HepG2 (cell line): ENCODE measurements around the gene PKMYT1. TPM values are rescaled to one million over a fixed set of nuclear protein-coding genes. Genes with fewer than 3 reads are reported as not detected.
A peak's percentile ranks its signal among the peaks of the same experiment; 100 is the strongest.

ENCODE experiments used
- EHMT2 ChIP-seq: fragments of 200-600 bp; sonication (generic); IDR thresholded peaks from 2 replicates; pipeline ENCODE4 v1.7.0; 2017; ENCODE audit warnings: antibody characterized with exemption, low read depth, low read length, borderline replicate concordance
- HCFC1 ChIP-seq: fragments of 150-350 bp; IDR thresholded peaks from 2 replicates; pipeline ENCODE4 v1.6.1; 2014; ENCODE audit warnings: low read depth, low read length
- NFYC ChIP-seq: IDR thresholded peaks from 2 replicates; pipeline ENCODE4 v1.6.1; 2016; ENCODE audit warnings: missing genetic modification reagents, missing compliant biosample characterization
- NPAS2 ChIP-seq: sonication (generic); formaldehyde crosslinking; IDR thresholded peaks from 2 replicates; pipeline ENCODE4 v1.8.0; 2022; ENCODE audit warnings: mild to moderate bottlenecking, missing genetic modification reagents, borderline replicate concordance
- NR2F6 ChIP-seq, 2 experiments: IDR thresholded peaks; 2 replicates each; pipeline ENCODE4 v1.6.1; 2016; ENCODE audit warnings: antibody characterized with exemption in 1 of 2, mild to moderate bottlenecking in 1 of 2
- ZNF180 ChIP-seq: sonication (generic); formaldehyde crosslinking; IDR thresholded peaks from 2 replicates; pipeline ENCODE4 v1.4.0; 2020; ENCODE audit warnings: low read depth, missing genetic modification reagents, borderline replicate concordance
- ZNF512B ChIP-seq: sonication (generic); formaldehyde crosslinking; IDR thresholded peaks from 2 replicates; pipeline ENCODE4 v1.5.1; 2020; ENCODE audit warnings: missing genetic modification reagents, mild to moderate bottlenecking, borderline replicate concordance
- ZNF580 ChIP-seq: IDR thresholded peaks from 2 replicates; pipeline ENCODE4 v1.6.1; 2016; ENCODE audit warnings: low read depth, borderline replicate concordance
- ZNF644 ChIP-seq: IDR thresholded peaks from 2 replicates; pipeline ENCODE4 v1.6.1; 2016; ENCODE audit warnings: low read depth
- ZNF75D ChIP-seq: sonication (generic); formaldehyde crosslinking; IDR thresholded peaks from 2 replicates; pipeline ENCODE4 v1.8.1; 2023; ENCODE audit warnings: missing genetic modification reagents, mild to moderate bottlenecking, borderline replicate concordance
- ZNF784 ChIP-seq: sonication (generic); formaldehyde crosslinking; IDR thresholded peaks from 2 replicates; pipeline ENCODE4 v1.5.1; 2020; ENCODE audit warnings: missing genetic modification reagents, mild to moderate bottlenecking, borderline replicate concordance
- ZSCAN25 ChIP-seq: sonication (generic); formaldehyde crosslinking; IDR thresholded peaks from 2 replicates; pipeline ENCODE4 v1.8.0; 2022; ENCODE audit warnings: mild to moderate bottlenecking, missing genetic modification reagents
- polyA plus RNA-seq, 8 experiments: library from polyadenylated mRNA; depleted of rRNA in 3 of 8; stranded (reverse) in 7 of 8; unstranded in 1 of 8; fragments of >200 nt; fragmentation: Illumina TruSeq in 4 of 8; extraction: Trizol in 4 of 8; gene quantifications; 2 replicates each; pipeline versions ENCODE4 v1.2.1 to v1.2.3, GENCODE V29; 2011 to 2016; ENCODE audit warnings: low read depth in 4 of 8, missing spikeins in 1 of 8, mixed read lengths in 1 of 8; ENCODE audit not compliant: insufficient read depth in 1 of 8
- total RNA-seq, 5 experiments: library from RNA; depleted of rRNA; stranded (reverse); fragments of >200 nt; fragmentation: Illumina TruSeq; extraction: Trizol; gene quantifications; 2 replicates each; pipeline ENCODE4 v1.2.3, GENCODE V29; 2016; ENCODE audit warnings: low read depth in 1 of 5
- TF ChIP-seq, protein P1 (sequence below): sonication (generic); formaldehyde crosslinking; IDR thresholded peaks from 2 replicates; pipeline ENCODE4 v1.9.0; 2021; ENCODE audit warnings: mild to moderate bottlenecking, missing genetic modification reagents
- TF ChIP-seq, protein P2 (sequence below): sonication (generic); formaldehyde crosslinking; IDR thresholded peaks from 2 replicates; pipeline ENCODE4 v1.5.1; 2020; ENCODE audit warnings: missing genetic modification reagents, mild to moderate bottlenecking, borderline replicate concordance

PKMYT1 gene
- total and polyA plus RNA-seq, 2 of the 13 experiments (the other 11 are each of a cell fraction or from before 2014, with no cell fraction given): 7.0 to 27.8 TPM

DNA sequence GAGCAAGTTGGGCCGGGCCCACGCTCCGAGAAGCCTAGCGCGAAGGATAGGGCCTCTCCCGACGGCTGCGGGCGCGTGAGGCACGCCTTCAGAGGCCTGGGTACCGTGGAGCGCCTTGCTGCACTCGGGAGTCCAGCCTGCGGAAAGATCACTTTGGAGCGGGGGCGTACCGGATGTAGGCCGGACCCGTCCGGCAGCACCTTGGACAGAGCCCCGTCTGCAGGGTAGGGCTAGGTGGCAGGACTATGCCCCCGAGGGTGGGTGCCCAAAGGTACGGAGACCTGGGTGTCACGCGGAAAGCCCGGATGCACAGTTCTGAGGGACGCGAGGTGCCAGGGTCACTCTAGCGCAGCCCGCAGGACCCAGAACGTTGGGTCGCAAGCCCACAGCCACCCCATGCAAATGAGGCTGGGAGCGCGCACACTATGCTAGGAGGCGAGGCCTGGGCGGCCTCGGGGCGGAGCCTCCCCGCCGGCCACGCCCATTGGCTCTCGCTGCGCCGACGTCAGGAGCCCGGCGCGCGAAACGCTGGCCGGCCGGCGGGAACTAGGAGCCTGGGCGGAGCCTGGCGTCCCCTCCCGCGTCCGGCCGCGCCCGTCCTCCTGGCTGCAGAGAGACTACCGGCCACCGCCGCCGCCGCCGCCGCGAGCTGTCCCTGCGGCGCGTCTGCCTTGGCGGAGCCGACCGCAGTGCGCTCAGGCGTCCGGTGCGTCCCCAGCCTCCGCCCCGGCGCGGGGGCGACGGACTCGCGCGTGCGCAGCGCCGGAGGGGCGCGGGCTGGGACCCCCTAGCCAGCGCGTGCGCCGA, 11.3 kb downstream of the PKMYT1 start, which contains the start of gene PAQR4 (continued):
- TF ChIP-seq ZNF75D (CRISPR knock-in tag): peak; percentile 87; the same call in 1 of the 2 replicates
- TF ChIP-seq NR2F6 (IDR thresholded peaks at IDR 0.05): peak; percentile 32; the same call in 1 of the 2 replicates
- peak; percentile 8; the same call in 1 of the 2 replicates for TF ChIP-seq NR2F6 (CRISPR knock-in tag; IDR thresholded peaks at IDR 0.05)
- no peak; the same call in 1 of the 2 replicates for TF ChIP-seq ZNF784 (CRISPR knock-in tag)
- TF ChIP-seq NPAS2: no peak
- peak; percentile 24; the same call in 1 of the 2 replicates for TF ChIP-seq ZNF644 (CRISPR knock-in tag)
- peak; percentile 97 for TF ChIP-seq ZNF580 (CRISPR knock-in tag)
- TF ChIP-seq, protein P1, sequence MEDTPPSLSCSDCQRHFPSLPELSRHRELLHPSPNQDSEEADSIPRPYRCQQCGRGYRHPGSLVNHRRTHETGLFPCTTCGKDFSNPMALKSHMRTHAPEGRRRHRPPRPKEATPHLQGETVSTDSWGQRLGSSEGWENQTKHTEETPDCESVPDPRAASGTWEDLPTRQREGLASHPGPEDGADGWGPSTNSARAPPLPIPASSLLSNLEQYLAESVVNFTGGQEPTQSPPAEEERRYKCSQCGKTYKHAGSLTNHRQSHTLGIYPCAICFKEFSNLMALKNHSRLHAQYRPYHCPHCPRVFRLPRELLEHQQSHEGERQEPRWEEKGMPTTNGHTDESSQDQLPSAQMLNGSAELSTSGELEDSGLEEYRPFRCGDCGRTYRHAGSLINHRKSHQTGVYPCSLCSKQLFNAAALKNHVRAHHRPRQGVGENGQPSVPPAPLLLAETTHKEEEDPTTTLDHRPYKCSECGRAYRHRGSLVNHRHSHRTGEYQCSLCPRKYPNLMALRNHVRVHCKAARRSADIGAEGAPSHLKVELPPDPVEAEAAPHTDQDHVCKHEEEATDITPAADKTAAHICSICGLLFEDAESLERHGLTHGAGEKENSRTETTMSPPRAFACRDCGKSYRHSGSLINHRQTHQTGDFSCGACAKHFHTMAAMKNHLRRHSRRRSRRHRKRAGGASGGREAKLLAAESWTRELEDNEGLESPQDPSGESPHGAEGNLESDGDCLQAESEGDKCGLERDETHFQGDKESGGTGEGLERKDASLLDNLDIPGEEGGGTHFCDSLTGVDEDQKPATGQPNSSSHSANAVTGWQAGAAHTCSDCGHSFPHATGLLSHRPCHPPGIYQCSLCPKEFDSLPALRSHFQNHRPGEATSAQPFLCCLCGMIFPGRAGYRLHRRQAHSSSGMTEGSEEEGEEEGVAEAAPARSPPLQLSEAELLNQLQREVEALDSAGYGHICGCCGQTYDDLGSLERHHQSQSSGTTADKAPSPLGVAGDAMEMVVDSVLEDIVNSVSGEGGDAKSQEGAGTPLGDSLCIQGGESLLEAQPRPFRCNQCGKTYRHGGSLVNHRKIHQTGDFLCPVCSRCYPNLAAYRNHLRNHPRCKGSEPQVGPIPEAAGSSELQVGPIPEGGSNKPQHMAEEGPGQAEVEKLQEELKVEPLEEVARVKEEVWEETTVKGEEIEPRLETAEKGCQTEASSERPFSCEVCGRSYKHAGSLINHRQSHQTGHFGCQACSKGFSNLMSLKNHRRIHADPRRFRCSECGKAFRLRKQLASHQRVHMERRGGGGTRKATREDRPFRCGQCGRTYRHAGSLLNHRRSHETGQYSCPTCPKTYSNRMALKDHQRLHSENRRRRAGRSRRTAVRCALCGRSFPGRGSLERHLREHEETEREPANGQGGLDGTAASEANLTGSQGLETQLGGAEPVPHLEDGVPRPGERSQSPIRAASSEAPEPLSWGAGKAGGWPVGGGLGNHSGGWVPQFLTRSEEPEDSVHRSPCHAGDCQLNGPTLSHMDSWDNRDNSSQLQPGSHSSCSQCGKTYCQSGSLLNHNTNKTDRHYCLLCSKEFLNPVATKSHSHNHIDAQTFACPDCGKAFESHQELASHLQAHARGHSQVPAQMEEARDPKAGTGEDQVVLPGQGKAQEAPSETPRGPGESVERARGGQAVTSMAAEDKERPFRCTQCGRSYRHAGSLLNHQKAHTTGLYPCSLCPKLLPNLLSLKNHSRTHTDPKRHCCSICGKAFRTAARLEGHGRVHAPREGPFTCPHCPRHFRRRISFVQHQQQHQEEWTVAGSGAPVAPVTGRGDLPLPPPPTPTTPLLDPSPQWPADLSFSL: 0 out of 2 replicates have a peak, but pooled peaks have one; percentile 41
- TF ChIP-seq EHMT2: peak; percentile 95
- 0 out of 2 replicates have a peak, but pooled peaks have one; percentile 58 for TF ChIP-seq ZNF512B (CRISPR knock-in tag)
- TF ChIP-seq ZSCAN25: peak; percentile 84
- TF ChIP-seq ZNF180: no peak; the same call in 1 of the 2 replicates
- TF ChIP-seq HCFC1: no peak
- TF ChIP-seq, protein P2, sequence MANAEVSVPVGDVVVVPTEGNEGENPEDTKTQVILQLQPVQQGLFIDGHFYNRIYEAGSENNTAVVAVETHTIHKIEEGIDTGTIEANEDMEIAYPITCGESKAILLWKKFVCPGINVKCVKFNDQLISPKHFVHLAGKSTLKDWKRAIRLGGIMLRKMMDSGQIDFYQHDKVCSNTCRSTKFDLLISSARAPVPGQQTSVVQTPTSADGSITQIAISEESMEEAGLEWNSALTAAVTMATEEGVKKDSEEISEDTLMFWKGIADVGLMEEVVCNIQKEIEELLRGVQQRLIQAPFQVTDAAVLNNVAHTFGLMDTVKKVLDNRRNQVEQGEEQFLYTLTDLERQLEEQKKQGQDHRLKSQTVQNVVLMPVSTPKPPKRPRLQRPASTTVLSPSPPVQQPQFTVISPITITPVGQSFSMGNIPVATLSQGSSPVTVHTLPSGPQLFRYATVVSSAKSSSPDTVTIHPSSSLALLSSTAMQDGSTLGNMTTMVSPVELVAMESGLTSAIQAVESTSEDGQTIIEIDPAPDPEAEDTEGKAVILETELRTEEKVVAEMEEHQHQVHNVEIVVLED: peak; percentile 69; the same call in 1 of the 2 replicates
- TF ChIP-seq NFYC (CRISPR knock-in tag): peak; percentile 67
